T-helper 1 cell (primary cell): ENCODE results near the gene PELI2.

ENCODE experiments used
- DNase-seq, 5 donors: peaks; one replicate each; pipeline ENCODE4 v3.0.0-alpha.2; 2012 to 2020

PELI2 gene

GRCh38 chr14:56313789-56314188, 195.6 kb downstream of the PELI2 start:
- no peak for DNase-seq

- DNase-seq: no peak
These were observed 200.3 kb downstream of the PELI2 start for GRCh38 chr14:56318393-56319115.

DNA sequence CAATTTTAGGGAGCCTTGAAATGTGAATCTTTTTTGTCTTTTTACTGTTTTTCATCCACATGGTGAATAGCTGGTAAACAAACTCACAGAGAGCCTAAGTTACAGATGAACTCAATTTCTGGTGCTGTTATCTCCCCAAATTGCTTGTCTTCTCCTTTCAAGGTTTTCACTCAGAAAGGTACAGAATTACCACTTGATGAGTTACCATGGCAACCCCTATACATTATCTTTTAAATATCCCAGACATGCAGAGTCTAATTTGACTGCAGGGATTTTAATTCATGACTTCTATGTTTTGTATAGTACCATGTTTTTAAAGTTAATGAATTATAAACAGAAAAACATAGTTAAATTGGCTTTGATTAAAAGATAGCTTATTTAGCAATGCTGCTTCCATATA, 203.7 kb downstream of the PELI2 start:
- DNase-seq: no peak

DNA sequence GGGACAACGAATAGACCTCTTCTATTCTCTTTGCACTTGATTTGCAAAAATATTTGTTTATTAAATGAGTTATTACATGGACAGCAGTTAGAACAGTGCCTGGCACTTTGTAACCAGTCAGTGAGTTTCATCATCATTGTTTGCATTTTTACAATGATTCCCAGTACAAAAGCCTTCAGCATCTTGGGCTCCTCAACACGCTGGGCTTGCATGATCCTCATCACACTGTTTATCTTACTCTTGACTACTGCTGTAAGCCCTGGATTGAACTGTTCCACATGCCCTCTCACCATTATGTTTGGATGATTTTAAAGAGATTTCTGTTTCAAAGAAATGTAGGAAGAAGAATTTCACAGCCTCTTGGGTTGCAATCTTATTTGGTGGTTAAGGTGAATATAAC, 204.3 kb downstream of the PELI2 start:
- DNase-seq: no peak

GRCh38 chr14:56324454-56324853, 206.2 kb downstream of the PELI2 start:
- DNase-seq: no peak

- DNase-seq: no peak
These were observed 206.9 kb downstream of the PELI2 start for GRCh38 chr14:56324856-56325699.

DNA sequence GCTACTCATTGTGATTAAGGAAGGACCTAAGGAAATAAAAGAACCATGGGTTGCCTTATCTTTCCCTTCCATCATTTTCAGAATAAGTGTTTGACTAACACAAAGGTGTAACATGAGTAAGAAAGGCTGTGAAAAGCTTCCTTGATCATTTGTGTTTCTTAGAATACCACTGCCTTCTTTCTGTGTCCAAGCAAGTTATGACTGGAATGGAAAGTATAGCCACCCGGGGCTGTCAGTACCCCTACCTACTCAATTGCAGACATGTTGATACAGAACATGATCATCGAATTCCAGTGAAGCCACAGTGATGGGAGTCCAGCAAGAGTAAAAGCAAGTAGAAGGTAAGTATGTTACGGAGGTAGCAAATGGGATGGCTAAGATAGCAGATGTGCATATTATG, 209.8 kb downstream of the PELI2 start:
- DNase-seq: no peak

GRCh38 chr14:56331592-56332216, 213.5 kb downstream of the PELI2 start:
- DNase-seq: no peak

GRCh38 chr14:56333359-56334292, 215.4 kb downstream of the PELI2 start:
- peak in 1 of 5 donors; percentile 4 for DNase-seq

GRCh38 chr14:56334458-56334857, 216.2 kb downstream of the PELI2 start:
- no peak for DNase-seq

DNA sequence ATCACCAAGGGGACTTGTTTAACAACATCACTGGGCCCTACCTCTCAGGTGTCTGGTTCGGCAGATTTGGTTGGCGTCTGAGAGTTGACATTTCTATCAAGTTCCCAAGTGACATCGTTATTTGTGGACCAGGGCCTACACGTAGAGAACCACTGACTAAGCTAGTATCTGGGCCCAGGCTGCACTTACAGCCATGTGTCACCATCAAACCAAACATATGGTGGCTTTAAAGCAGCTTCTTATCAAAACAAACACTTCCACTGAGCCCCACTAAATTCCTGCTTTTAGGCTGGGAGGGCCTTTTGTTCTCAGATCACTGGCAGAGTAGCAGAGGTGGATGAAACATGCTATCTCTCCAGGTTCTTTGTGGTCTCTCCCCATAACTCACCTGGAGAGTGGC, 220.5 kb downstream of the PELI2 start:
- DNase-seq: no peak

DNA sequence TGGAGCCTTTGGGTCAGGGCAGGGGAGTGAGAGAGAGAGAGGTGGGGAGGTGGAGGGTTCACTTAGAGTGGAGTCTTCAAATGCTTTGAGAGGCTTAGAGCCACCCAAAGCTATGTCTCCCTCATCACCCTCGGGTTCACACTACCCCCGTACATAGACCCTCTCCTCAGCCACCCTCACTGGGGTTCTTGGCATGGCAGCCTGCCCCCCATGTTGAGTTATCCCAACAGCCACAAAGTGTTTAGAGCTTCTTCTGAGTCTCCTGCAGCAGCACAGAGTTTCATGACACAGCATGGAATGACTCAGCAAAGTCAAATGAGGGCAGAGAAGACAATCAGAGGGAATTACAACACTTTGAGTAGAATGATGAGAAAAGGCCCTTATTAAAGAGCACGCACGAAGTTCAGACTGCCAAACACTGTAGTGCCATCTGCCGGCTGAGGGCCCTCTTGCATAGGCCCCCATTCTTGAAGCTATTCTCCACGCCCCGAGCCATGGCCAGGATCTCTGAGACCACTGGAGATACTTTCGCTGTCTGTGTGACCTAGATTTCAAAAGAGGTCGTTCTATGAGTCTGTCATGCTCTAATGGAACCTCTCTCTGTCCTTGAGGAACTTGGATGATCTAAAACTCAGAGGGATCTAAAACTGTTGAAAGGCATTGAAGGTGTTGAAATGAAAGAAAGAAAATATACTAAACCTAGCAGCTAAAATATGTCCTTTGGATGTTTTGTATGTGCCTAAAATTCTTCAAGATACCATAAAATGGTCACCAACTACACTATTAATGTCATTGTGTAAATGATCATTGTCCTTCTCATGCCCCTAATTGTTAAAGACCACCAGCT, 221.9 kb downstream of the PELI2 start:
- peak in 4 of 5 donors; percentile 18 to 57 (median 26) for DNase-seq

DNA sequence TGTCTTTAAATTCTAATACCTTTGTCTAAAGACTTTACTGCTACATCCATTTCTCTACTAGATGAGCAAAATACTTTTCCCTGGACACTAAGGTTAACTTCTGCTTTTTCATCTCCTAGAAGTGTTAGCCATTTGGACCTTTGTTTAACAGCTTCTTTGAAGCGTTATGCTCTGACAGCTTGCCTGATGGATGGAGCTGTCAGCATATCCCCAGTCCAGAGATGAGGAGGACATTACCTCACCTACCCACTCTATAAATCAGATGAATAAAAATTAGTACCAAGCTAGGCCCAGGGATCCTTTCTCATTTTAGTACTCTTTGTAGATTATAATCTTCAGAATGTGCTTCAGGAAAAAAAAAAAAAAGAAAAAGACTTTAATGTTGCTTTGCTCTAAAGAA, 222.7 kb downstream of the PELI2 start:
- DNase-seq: no peak

DNA sequence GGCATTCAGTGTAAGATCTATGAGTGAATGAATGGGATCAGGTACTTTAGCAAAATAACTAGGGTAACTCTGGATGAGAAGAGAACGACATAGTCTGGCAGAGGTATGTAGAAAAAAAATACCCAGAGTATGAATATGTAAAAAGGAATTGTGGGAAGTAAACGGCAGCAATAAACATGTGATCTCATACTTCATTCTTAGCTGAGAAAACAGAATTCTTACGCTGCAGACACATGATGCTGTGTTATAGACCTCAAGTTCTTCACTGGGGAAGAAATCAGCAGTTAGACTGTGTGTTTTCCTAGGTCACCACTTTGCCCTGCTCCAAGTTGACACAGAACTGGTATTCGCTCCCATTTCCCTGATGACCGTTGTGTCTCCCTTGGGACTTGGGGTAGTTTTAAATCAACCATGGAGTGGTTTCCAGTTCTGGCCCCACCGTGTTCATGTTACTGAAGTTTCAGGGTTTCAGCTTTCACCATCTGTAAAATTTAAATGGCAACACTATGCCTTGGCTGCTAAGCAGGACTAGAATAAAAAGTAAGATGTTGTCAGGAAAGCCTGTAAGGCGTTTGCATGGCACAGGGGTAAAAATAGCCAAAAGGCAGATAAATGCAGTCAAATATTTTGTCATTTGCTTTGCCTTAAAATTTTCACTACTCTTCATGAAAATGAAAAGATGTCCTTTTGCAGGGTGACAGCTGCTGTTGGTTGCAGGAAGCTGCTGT, 223.7 kb downstream of the PELI2 start:
- no peak for DNase-seq

GRCh38 chr14:56342494-56342942, 224.3 kb downstream of the PELI2 start:
- DNase-seq: peak in 1 of 5 donors; percentile 10

DNA sequence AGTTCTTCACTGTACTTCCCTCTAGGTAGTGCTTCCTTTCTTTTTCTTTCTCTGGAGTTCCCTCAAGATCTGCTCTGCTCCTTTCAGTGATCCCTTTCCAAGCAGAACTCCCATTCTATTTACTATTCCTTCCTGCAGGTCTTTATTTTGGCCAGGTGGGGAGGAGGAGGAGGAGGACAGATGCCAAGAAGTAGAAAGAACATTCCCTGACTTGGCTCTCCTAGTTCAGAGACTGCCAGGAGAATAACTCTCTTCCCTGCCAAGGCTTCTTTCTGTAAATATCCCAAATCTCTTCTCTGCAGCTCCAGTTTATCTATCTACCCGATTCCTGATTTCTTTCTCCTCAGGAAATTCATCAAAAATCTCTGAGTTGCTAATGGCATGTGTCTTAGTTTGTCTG, 231.7 kb downstream of the PELI2 start:
- DNase-seq: no peak
